Neuron (in vitro differentiated cells): ENCODE data around the gene PDPK1.
"Not testable (repeated sequence)": the region's sequence is repeated elsewhere in the genome, so short reads cannot be mapped to it uniquely, and the experiment has no call there.

ENCODE experiments used
- H2AFZ ChIP-seq: one replicate; pipeline ENCODE4 v1.6.1; 2013; ENCODE audit warnings: low read depth, mild to moderate bottlenecking, inconsistent platforms, low read length, moderate library complexity
- H3K27me3 ChIP-seq: one replicate; pipeline ENCODE4 v1.6.1; 2013; ENCODE audit warnings: low read length; ENCODE audit not compliant: insufficient read depth
- H3K36me3 ChIP-seq: one replicate; pipeline ENCODE4 v1.6.1; 2013; ENCODE audit warnings: low read length; ENCODE audit not compliant: insufficient read depth
- H3K4me1 ChIP-seq: one replicate; pipeline ENCODE4 v1.6.1; 2013; ENCODE audit warnings: low read length; ENCODE audit not compliant: insufficient read depth
- H3K4me3 ChIP-seq: 2 replicates; pipeline ENCODE4 v1.5.1; 2013; ENCODE audit warnings: mild to moderate bottlenecking, low read length, moderate library complexity
- H3K9me3 ChIP-seq: one replicate; pipeline ENCODE4 v1.6.1; 2013; ENCODE audit warnings: low read length

PDPK1 gene

DNA sequence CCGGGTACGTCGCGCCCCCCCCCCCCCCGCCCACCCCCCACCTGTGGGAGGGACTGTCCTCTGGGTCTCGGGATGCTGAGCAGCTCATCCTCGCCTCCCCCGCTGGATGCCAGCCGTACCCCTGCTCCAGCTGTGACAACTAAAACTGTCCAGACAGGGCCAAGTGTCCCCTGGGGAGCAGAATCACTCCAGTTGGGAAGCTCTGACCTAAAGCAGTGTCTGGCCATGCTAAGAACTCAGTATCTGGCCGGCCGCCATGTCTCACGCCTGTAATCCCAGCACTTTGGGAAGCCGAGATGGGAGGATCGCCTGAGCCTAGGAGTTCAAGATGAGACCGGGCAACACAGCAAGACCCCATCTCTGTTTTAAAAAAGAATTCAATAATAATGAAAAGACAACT, 83.0 kb downstream of the PDPK1 start:
- not testable (repeated sequence) for H2AFZ ChIP-seq, H3K36me3 ChIP-seq, H3K9me3 ChIP-seq, H3K4me3 ChIP-seq, H3K4me1 ChIP-seq, H3K27me3 ChIP-seq

DNA sequence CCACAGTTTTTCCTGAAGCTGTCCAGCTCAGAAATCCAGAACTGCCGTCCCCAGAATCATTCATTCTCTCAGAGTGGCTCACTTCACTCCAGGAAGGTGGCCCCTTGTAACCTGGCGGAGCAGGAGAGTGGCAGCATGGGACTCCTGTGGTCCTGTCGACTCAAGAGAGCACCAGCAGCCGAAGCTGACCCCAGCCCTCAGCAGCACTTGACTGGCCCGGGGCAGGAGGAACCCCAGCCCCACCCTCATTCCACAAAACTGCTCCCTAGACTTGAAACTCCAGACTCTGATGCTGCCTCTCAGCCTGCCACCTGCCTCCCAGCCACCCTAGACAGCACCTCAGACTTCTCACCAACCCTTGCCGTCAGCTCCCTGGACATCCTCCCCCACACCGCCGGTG, 83.6 kb downstream of the PDPK1 start:
- H3K27me3 ChIP-seq, H2AFZ ChIP-seq, H3K4me1 ChIP-seq, H3K9me3 ChIP-seq, H3K4me3 ChIP-seq, H3K36me3 ChIP-seq: not testable (repeated sequence)

GRCh38 chr16:2627075-2627474, 89.3 kb downstream of the PDPK1 start:
- H3K9me3 ChIP-seq, H2AFZ ChIP-seq, H3K36me3 ChIP-seq, H3K27me3 ChIP-seq, H3K4me1 ChIP-seq, H3K4me3 ChIP-seq: not testable (repeated sequence)

GRCh38 chr16:2631203-2631602, 93.4 kb downstream of the PDPK1 start:
- not testable (repeated sequence) for H2AFZ ChIP-seq, H3K9me3 ChIP-seq, H3K36me3 ChIP-seq, H3K27me3 ChIP-seq, H3K4me3 ChIP-seq, H3K4me1 ChIP-seq

DNA sequence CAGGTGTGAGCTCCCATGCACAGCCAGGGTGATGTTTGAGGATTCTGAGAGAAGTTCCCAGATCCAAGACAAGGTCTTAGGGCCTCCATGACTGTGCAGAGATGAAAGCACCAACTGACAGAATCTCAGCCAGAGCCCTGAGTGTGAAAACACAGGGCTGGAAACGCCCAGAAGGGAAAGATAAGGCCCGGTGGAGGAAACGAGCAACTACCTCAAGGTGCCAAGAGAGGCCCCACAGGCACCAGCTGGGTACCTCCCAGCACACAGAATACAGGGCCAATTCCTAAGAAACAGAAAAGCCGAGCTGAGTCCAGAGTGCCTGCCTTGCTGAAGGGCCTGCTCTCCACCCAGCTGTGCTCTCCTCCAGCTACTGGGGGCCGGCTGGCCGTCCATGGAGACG, 94.5 kb downstream of the PDPK1 start:
- H3K27me3 ChIP-seq, H3K4me3 ChIP-seq, H3K9me3 ChIP-seq, H3K4me1 ChIP-seq, H3K36me3 ChIP-seq, H2AFZ ChIP-seq: not testable (repeated sequence)

GRCh38 chr16:2639071-2639721, 101.4 kb downstream of the PDPK1 start:
- H3K4me1 ChIP-seq, H2AFZ ChIP-seq, H3K9me3 ChIP-seq, H3K27me3 ChIP-seq, H3K4me3 ChIP-seq, H3K36me3 ChIP-seq: not testable (repeated sequence)

DNA sequence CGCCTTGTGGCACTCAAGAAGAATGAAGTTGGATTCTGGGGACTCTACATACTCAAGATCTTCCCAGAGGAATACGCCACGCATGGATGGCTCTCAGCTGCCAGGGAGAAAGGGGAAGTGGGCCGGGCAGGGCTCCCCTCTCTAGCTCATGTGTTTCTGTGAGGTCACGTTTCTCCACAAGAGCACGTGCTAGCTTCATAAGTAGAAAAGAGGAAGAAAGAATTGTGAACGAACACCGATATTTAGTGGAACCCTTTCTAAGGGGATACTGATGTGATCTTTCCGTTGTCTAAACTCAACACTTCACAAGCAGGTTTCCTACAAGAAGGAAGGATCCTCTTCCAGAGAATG, 101.9 kb downstream of the PDPK1 start:
- H3K4me3 ChIP-seq, H3K9me3 ChIP-seq, H3K27me3 ChIP-seq, H2AFZ ChIP-seq, H3K4me1 ChIP-seq, H3K36me3 ChIP-seq: not testable (repeated sequence)

- not testable (repeated sequence) for H3K27me3 ChIP-seq, H2AFZ ChIP-seq, H3K36me3 ChIP-seq, H3K4me1 ChIP-seq, H3K9me3 ChIP-seq, H3K4me3 ChIP-seq
Observed at GRCh38 chr16:2642561-2642960, 104.7 kb downstream of the PDPK1 start.

DNA sequence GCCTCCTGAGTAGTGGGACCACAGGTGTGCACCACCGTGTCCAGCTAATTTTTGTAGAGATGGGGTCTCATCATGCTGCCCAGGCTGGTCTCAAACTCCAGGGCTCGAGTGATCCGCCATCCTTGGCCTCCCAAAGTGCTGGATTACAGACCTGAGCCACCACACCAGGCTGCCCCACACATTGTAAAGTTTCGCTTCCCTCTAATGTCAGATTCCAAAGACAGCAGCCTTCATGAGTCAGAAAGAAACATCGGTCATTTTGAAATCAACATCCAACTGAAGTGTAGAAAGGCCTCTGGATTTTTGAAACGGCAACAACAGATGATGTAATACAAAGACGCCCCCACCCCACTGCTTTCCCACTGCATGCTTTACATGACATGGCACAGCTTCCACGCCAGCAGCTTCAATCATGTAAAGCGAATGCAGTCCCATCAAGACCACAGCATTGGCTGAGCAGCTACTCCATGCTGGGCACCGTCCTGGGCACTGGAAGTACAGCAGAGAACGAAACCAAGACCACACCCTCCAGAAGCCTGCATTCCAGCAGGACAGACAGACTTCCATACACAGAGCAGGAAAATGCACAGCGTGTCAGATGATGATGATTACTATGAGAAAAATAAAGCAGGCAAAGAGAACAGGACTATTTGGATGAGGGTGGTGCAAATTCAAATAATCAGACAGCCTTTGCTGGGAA, 107.1 kb downstream of the PDPK1 start:
- H3K36me3 ChIP-seq, H3K4me1 ChIP-seq, H2AFZ ChIP-seq, H3K27me3 ChIP-seq, H3K4me3 ChIP-seq, H3K9me3 ChIP-seq: not testable (repeated sequence)

- not testable (repeated sequence) for H2AFZ ChIP-seq, H3K4me1 ChIP-seq, H3K9me3 ChIP-seq, H3K36me3 ChIP-seq, H3K4me3 ChIP-seq, H3K27me3 ChIP-seq
Observed at GRCh38 chr16:2651268-2651871, 113.5 kb downstream of the PDPK1 start.
